Germinal center (tissue), 1 donor: Measurements from ENCODE around the gene OR2F2.
A peak's percentile ranks its signal among the peaks of the same experiment; 100 is the strongest.

Experiments used
- DNase-seq: peaks from one replicate; pipeline ENCODE4 v3.0.0; 2012; ENCODE audit warnings: mixed read lengths, low spot score

OR2F2 gene

DNA sequence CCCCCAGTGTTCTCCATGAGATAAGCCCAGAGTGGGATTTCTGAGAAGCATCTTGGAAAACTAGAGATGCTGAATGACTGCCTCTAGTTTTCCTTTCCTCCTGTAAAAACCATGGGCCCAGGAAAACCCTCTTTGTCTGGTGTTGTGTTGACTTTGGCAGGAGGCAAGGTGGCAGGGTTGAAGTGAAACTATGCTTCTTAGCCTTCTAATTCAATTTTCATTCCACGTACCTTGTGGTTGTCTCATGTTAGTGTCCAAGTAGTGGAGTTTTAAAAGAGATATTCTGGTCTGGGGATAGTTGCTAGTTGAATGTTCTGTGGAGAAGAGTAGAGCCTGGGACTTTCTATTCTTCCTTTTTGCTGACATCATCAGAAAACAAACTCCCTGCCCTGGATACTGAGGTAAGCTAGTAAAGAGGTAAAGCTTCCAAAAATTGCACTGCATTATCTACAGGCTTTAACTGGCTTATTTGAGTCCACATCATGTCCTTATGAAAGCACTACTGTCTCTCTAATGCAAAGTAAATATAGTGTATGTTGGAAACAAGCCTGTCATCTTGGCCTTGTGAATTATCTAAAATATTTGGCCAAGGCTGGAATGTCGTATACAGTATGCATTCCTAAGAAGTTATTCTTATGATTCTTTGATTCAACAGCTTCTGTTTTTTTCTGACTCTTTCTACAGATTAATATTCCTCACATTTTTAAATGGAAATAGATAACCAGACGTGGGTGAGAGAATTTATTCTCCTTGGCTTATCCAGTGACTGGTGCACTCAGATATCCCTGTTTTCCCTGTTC lies at the start of gene OR2F2:
TSS of gene OR2F2 (plus strand) at position 708 of the 800 bp plus-strand sequence. CDS start at position 708, 0 bp downstream.
- no peak for DNase-seq

DNA sequence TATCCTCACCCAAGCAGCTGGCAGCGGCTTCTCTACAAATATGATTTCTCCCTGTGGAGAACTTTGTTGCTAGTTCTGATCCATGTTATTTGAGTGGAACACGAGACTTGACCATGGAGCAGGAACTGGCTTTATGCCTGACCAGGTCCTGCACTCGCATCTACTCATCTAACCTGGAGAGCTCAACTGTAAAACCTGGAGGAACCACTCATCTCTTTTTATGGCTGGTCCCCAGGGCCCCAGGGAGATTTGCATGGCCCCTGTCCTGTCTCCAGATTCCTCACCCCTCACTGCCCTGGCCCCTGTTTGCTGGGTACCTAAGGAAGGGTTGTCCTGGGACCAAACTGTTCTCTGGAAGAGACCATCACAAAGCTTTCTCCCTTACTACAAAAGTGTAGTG lies 49.1 kb upstream of the OR2F2 start:
- DNase-seq = peak; percentile 40

- DNase-seq = no peak
Observed at GRCh38 chr7:143886826-143887477, 48.1 kb upstream of the OR2F2 start.

- DNase-seq = no peak
Observed at GRCh38 chr7:143889068-143889467, 46.0 kb upstream of the OR2F2 start.

GRCh38 chr7:143890558-143890957 lies 44.5 kb upstream of the OR2F2 start:
- DNase-seq = no peak

- DNase-seq = no peak
Observed at GRCh38 chr7:143891457-143891856, 43.6 kb upstream of the OR2F2 start.

DNA sequence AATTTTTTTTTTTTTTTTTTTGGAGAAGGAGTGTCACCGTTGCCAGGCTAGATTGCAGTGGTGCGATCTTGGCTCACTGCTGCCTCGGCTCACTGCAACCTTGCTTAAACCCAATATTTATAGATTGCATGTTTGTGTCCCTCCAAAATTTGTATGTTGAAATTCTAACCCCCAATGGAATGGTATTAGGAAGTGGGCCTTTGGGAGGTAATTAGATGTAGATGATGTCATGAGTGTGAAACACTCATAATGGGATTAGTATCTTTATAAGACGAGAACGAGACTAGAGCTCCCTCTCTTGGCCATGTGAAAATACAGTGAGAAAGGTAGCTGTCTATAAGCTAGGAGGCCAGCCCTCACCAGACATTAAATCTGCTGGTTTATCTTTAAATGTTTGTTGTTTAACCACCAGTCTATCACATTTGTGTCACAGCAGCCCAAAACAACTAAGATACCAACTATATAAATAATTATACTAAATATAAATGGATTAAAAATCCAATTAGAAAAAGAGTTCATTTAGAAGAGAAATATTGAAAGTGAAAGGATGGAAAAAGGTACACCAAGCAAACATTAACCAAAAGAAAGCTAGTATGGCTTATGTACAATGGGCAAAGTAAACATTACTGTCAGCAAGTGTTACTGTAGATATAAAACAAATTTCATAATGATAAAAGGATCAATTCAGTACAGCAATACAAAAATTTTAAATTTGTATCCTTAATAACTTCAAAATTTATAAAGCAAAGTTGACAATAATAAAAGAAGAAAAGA lies 42.3 kb upstream of the OR2F2 start:
- DNase-seq = no peak

DNA sequence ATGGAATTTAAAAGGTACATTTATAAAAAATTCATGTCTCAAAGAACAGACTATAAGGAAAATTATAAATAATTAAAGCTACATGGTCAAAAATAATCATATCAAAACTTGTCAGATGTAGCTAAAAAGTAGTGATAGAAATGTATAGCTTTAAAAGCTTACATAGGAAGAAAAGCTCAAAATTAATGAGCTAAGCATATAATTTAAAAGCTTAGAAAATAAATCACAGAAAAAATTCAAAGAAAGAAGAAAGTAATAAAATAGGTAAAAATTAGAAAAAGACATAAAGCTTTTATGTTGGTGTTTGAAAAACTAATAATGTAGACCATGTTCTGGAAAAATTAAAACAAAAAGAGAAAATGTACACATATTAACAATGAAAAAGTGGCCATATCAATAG lies 38.4 kb upstream of the OR2F2 start:
- DNase-seq = no peak

DNA sequence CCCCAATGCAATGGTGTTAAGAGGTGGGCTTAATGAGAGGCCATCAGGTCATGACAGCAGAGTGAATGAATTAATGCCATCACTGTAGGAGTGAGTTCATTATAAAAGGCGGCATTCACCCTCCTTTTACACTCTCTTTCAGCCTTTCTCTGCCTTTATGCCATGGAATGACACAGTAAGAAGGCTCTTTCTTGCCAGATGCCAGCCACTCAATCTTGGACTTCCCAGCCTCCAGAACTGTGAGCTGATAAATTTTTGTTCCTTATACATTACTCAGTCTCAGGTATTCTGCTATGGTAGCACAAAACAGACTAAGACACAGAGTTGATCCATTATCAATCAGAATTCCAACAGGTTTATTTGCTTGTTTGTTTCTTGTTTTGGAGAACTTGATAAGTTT lies 36.2 kb upstream of the OR2F2 start:
- no peak for DNase-seq

DNA sequence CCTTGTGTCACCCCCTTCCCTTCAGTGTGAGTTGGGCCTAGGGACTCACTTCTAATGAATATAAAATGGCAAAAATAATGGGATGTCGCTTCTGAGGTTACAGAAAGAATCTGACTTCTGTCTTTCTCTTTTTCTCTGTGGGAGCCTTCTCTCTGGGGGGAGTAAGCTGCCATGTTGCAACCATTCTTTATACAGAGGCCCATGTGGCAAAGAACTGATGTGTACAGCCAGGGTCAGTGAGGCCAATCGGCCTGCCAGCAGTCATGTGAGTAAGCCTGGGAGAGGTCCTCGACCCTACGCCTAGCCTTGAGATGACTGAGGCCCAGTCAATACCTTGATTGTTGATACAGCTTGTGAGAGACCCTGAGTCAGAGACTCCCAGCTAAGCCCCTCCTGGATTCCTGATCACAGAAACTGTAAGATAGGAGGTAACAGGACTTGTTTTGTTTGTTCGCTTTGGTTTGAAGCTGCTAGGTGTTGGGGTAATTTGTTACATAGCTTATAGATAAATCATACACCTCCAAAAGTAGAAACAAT lies 34.7 kb upstream of the OR2F2 start:
- no peak for DNase-seq

GRCh38 chr7:143901332-143901667 lies 33.7 kb upstream of the OR2F2 start:
- DNase-seq = no peak

DNA sequence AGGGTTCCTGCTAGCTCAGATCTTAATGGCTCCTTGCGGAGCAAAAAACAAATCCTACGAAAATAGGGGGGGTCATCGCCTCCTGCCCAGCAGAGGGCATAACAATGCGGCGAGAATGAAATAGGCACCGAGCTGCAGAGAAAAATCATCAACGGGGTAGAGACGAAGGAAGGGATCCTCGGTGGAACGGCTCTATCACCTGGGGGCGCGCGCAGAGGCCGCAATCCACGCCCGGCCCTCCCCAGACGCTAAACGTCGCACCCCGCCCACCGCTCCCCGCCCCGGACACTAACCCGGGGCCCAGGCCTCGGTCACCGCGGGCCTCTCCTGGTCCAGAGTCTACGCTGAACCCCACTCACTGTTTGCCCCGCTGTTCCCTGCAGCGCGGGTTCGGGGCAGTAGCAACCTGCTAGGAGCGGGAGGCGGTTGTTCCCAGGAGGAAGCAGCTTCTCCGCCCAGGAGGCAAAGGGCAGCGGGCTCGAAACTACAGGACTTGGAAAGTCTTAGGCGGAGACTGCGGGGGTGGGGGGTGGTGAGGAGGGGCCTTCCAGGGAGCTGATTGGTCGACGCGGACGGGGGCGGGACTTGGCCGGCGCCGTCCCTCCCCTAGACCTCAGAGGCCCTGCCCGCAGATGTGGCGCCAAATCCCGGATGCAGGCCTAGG lies 33.2 kb upstream of the OR2F2 start, which contains the start of gene TCAF1:
TSS of gene TCAF1 (minus strand) at position 509 of the 664 bp plus-strand sequence. CDS start 25,568 bp downstream, outside the sequence.
- peak; percentile 97 for DNase-seq

DNA sequence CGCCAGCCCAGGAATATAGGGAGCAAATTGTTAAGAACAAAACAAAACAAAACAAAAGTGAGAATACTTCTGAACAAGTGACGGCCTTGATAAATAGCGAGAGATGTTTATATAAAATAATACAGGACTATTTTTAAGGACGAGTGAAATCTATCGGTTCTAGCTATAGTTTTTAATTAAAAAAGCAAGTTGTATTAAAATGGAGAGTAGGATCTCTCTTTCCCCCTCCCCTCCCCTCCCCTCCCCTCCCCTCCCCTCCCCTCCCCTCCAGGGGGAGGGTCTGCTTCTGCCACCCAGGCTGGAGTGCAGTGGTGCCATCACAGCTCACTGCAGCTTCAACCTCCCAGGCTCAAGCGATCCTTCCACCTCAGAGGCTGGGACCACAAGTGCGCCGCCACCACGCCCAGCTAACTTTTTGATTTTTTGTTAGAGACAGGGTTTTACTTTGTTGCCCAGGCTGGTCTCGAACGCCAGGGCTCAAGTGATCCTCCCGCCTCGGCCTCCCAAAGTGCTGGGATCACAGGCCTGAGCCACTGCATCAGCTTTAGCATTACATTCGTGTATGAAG lies 32.6 kb upstream of the OR2F2 start:
- DNase-seq = no peak

DNA sequence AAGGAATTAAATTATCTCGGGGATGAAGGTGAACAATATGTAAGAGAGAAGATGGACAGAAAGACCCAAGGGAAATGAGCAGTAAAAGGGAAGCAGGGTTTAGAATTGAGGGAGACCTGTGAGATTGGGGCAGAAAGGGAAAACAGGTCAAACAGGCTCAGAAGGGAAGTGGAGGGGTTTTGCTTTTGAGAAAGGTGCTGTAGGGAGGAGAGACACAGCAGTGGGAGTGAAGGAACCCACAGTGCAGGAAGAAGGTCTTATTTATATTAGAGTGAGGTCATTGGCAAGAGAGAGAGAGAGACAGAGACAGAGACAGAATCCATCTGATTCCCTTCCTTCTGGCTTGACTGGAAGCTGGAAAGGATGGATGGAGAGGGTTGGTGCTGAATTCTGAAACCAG lies 29.5 kb upstream of the OR2F2 start:
- no peak for DNase-seq

DNA sequence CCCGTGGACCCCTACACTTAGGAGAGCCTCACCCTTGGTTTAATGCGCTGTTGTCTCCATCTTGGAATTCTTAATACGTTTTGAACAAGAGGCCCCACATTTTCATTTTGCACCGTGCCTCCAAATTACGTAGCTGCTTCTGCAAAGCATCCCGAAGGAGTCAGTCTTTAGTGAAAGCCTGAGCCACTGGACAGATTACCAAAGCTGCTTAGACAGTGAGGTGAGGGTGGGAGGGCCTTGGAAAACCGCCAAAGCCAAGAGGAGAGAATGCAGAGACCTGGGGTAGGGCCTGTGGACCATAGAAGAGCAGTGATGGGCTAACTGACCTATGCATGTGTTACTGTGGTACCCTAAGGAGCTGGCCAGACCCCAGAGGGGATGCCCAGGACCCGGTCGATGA lies 28.9 kb upstream of the OR2F2 start:
- no peak for DNase-seq

DNA sequence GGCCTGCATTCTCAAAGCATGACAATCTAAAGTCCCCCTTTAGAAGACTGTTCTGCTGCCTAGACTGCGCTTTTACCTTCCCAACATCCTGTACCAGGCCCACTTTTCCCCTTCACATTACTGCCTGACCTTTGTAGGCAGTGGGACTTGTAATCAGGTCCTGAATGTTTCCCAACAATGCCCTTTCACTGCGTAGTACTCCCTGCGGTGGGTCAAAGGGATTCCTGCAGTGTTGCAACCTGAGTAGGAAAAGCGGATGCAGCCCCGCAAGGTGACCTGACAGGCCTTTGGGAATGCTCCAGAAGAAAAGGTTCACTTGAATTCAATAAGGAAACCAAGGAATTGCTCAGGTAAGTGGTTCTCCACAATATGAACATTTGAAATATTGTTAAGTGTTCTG lies 28.1 kb upstream of the OR2F2 start:
- DNase-seq = no peak

DNA sequence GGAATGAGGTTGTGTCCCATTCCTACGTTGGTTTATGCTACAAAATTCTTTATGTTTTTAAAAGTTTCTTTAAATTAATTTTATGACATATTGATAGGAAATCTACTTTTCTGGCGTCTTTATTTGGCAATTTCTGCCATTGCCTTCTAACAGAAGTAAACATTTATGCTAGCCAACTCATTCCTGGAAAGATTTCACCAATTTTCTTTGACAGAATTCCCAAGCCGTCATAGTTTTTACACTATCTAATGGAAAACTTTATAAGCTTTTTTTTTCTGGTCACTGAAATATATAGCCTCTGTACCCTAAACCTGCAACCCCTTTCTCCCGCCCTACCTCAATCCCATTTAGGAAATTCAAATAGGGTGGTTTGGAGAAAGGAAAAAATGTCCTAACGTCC lies 26.9 kb upstream of the OR2F2 start:
- no peak for DNase-seq

DNA sequence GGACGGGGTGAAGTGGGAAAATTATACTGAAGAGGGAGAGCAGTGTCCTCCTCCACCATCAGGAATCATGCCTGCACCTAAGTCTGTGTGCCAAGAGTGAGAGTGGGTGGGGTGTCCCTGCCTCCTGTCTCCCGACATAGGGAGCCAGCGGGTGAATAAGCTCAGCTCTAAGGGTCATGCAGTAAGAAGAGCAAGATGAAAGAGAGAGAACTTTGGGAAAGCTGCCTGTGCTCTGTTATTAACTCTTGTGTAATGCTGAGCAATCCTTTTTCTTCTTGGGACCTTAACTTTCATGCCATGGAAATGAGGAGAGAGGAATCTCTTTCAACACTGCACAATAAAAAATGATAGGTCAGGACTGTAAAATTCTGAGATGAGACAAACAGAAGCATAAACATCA lies 25.2 kb upstream of the OR2F2 start:
- DNase-seq = no peak

- no peak for DNase-seq
Observed at GRCh38 chr7:143910473-143911248, 24.4 kb upstream of the OR2F2 start.

GRCh38 chr7:143913945-143914615 lies 21.0 kb upstream of the OR2F2 start:
- DNase-seq = no peak
